ENCODE data around the gene TBX4.

GRCh38 chr17:61427567-61427966, 24.7 kb upstream of the TBX4 start:
- no peak for TF ChIP-seq CTCF (IDR thresholded peaks at IDR 0.05)
- no peak for TF ChIP-seq POLR2A (IDR thresholded peaks at IDR 0.05)
